Gastroesophageal sphincter (tissue), 3 donors: Measurements from ENCODE around the gene DOK7.

Experiments
- EP300 ChIP-seq: sonication (generic); formaldehyde crosslinking; IDR thresholded peaks from one replicate; pipeline ENCODE4 v1.6.1; 2017; ENCODE audit warnings: antibody characterized with exemption, mild to moderate bottlenecking
- POLR2A ChIP-seq, 2 donors: fragments of 450-650 bp; IDR thresholded peaks; one replicate each; pipeline ENCODE4 v1.6.1; 2017; ENCODE audit warnings: antibody characterized with exemption in 2 of 2, mild to moderate bottlenecking in 2 of 2, moderate library complexity in 1 of 2
- POLR2AphosphoS5 ChIP-seq: sonication (generic); formaldehyde crosslinking; IDR thresholded peaks from one replicate; pipeline ENCODE4 v1.6.1; 2017; ENCODE audit warnings: antibody characterized with exemption
- TF ChIP-seq, protein P1 (sequence below), 4 experiments: fragments of 200-600 bp in 2 of 4; fragments of 450-650 bp in 2 of 4; sonication (generic) in 1 of 4; IDR thresholded peaks; one replicate each; pipeline ENCODE4 v1.5.1; 2017 to 2019; ENCODE audit warnings: antibody characterized with exemption in 4 of 4, mild to moderate bottlenecking in 2 of 4, moderate library complexity in 2 of 4

DNA sequence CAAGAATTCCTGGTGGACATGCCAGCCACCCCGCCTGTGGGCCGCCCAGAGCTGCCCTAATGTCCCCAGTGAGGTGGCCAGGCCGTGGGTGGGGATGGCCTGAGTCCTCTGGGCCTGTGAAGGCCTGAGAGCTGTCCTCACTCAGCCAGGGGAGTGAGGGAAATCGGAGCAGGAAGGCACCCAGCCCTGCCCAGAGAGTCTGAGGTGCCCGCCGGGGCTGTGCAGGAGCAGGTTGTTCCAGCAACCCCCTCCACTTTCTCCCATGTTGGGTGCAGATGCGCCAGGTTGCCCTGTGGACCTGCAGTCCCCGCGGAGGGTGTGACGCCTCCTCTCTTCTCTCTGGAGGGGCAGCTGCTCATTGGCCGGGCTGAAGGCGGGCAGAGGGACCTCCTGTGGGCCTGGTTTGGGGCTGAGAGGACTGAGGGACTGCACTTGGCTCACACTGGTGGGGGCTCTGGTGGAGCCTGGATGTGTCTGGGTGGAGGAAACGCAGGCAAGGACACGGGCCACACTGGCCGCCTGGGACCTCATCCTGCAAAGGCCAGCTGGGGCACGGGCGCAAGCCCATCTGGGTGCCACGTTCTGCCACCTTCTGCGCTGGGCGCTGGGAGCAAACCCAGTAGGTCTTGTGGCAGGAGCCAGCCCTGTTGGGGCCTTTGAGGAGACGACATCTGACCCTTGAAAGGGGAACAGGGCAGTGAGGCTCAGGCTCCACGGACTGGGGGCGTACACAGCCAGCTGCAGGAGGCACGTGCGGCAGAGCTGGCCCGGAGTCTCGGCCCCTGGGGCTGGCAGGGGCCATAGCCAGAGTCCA lies 14.0 kb downstream of the DOK7 start:
- TF ChIP-seq, protein P1, sequence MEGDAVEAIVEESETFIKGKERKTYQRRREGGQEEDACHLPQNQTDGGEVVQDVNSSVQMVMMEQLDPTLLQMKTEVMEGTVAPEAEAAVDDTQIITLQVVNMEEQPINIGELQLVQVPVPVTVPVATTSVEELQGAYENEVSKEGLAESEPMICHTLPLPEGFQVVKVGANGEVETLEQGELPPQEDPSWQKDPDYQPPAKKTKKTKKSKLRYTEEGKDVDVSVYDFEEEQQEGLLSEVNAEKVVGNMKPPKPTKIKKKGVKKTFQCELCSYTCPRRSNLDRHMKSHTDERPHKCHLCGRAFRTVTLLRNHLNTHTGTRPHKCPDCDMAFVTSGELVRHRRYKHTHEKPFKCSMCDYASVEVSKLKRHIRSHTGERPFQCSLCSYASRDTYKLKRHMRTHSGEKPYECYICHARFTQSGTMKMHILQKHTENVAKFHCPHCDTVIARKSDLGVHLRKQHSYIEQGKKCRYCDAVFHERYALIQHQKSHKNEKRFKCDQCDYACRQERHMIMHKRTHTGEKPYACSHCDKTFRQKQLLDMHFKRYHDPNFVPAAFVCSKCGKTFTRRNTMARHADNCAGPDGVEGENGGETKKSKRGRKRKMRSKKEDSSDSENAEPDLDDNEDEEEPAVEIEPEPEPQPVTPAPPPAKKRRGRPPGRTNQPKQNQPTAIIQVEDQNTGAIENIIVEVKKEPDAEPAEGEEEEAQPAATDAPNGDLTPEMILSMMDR (IDR thresholded peaks at IDR 0.05): no peak
- no peak for TF ChIP-seq POLR2A (IDR thresholded peaks at IDR 0.05)
- no peak for TF ChIP-seq POLR2AphosphoS5
- TF ChIP-seq EP300: no peak
